NCI-H2196 treated with DMSO at 0.1 percent for 48 hours (cell line): ENCODE results near the gene THSD4.

ENCODE experiments used
- DNase-seq: peaks from one replicate; lab custom pipeline; 2025; ENCODE audit not compliant: unreplicated experiment; lab: John Stamatoyannopoulos, UW

The THSD4 gene

DNA sequence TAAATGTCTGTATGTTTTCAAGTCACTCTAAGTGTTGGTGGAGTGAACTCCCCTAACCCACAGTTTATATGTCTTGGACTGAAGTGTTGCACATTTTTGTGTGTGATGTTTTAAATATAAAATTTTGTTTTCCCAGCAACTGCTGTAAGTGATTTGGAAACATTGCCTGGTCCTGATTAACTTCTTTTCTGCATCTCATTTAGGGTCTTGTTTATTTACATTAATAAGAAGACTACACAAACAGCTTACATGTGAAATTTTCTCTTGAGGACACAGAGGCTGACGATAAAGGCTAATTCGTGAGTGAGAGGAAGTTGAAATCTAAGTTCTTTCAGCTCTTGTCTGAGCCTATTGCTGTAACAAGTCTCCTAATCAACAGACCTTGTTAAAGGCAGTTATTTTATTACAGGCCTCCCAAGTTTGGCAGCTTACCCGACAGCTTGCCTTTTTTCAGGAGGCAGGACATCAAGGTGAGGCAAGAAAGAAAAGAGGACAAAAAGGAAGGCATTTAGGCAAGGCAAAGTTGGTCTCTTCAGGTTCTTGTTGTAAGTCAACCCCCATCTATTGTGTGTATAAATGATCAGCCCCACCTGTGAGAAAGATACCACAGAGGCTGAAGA is 517.4 kb downstream of the THSD4 start:
- no peak for DNase-seq

DNA sequence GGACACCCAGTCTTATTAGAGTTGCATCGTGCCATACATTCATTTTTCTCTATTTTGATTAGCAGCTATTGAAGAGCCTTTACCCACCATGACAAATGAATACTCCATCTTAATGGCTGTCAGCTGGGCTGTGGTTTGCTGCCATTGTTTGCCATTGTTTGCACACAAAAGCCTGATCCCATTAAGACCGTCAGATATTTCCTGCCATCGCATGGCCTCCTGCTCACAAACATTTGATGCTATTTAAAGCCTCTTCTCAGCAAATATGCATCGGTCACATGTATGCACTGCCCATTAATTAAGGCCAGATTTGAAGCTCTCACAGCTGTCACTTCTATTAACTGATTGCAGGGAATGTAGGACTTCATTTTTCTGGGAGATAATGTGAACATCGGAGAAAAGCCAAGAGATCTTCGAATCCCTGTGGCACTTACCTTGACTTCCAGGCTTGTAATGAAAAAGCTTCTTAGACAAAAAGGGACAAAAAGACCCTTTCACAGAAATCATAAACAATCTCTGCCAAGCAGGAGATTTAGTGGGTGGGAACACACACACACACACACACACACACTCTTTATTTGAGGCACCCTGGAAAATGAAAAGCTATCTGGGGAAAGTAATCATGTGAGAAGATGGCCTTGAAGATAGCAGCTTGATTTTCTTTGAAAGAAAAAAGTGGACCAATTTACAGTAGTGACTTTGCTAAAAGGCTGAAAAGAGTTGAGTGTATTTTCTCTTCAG is 519.7 kb downstream of the THSD4 start:
- no peak for DNase-seq

- no peak for DNase-seq
Measured at GRCh38 chr15:71635735-71636134, 520.5 kb downstream of the THSD4 start.

DNA sequence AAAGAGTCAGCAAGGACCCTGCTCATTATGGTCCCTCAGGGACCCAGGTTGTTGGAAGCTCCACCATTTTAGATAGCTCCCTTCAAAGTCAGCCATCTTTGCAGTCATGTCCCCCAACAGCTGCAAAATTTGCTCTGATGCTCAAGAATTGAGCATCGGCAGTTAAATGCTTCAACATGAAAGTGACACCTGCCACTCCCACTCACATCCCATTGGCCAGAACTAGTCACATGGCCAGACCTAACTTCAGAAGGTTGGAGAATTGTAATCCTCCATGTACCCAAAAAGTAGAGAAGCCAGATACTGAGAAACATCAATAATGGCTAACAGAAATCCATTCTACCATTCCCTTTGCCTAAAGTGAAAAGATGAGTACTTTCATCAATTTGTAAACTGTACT is 523.6 kb downstream of the THSD4 start:
- no peak for DNase-seq

DNA sequence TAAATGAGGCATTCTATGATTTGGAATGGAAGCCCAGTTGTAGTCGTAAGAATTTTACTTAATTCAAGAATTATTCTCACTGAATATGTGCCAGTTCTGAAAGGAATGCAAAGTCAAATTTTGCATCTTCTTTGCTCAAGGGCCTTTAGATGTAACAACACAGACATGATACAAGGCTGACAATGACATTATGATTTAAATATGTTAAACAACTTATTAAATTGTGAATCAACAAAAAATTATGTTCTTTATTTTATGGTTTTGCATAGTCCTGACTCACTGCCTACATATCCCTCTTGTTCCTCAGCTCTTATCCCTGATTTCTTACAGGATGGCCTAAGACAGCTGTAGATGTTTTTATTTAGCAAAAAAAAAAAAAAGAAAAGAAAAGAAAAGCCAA is 524.2 kb downstream of the THSD4 start:
- no peak for DNase-seq

GRCh38 chr15:71643918-71644317 is 528.6 kb downstream of the THSD4 start:
- DNase-seq = no peak

DNA sequence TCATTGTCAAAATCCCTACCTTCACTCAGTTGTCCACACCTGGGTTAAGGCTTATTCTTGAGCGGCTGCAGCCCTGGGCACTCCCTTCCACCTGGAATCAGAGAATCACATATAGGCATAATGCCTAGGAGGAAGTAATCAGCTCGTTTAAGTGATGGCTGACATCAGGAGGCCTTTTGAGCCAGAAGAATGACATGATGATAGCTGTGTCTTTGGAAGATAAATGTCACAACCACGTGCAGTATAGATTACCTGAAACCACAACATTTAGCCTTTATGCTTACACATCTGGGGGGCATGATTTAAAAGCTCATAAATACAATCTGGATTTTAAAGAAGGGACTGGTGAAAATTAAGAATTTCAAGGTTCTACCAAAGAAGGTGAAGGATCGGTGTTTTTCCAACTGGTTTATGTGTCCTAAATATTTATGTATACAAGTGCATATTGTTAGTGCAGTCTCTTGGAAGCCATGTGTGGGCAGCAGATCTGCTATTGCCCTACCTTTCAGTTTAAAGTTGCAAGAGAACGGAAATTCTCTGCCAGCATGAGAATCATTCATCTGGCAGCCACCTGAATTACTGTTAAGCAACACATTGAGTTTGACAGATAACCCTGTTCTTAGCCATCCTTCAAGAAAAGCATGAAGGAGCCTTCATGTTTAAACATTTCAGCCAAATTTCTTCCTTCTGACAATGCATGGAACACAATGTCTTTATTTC is 531.7 kb downstream of the THSD4 start:
- no peak for DNase-seq

GRCh38 chr15:71647487-71647808 is 532.2 kb downstream of the THSD4 start:
- DNase-seq = no peak

DNA sequence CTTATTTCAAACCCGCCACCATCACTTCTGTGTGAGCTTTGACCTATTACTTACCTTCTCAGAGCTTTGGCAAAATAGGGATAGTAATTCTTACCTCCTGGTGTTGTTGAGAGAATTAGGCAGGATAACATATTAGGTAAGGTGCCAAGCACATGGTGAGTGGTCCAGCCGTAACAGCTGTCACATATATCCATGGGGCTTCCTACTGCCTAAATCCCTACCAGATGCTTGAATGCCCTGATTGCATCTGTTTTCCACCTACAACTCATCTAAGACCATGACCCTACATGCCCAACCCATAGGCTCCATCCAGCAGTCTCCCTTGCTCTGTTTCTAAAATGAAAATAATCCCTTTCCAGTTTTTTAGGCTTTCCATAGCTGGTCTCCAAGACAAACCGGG is 532.8 kb downstream of the THSD4 start:
- no peak for DNase-seq

DNA sequence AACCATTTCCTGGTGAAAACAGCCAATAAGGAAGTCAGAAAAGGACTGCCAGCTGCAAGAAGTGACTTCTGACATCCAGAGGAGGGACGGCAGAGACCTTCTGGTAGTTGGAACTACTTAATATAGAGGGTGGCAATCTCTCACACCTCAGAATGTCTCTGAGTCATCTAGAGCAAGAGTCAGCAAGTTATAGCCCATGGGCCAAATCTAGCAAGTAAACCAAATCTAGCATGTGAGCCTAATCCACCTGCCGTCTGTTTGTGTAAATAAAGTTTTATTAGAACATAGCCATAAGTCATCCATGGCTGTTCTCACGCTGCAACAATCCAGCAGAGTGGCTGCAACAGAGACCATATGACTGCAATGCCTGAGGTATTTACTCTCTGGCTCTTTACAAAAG is 534.6 kb downstream of the THSD4 start:
- DNase-seq = no peak

GRCh38 chr15:71650603-71651002 is 535.3 kb downstream of the THSD4 start:
- no peak for DNase-seq

DNA sequence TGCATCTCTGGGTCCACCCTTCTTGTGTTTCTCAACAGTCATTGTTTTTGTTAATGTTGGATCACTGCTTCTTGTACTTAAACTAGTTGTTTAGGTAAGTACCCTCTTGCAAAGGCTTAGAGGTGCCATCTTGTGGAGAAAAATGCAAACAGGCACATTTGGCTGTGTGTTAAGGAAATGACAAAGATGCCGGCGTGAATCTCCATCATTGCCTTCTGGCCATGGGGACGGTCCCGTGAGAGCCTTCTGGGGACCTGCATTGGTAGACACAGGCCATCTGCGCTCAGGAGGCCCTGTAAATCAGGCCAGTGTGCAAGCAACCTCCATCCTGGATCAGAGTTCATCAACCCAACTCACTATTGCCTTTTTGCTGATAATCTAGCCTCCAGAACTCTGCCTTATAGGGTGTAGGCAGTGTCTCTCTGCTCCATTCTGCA is 536.5 kb downstream of the THSD4 start:
- no peak for DNase-seq

GRCh38 chr15:71654042-71654719 is 538.9 kb downstream of the THSD4 start:
- DNase-seq = no peak

DNA sequence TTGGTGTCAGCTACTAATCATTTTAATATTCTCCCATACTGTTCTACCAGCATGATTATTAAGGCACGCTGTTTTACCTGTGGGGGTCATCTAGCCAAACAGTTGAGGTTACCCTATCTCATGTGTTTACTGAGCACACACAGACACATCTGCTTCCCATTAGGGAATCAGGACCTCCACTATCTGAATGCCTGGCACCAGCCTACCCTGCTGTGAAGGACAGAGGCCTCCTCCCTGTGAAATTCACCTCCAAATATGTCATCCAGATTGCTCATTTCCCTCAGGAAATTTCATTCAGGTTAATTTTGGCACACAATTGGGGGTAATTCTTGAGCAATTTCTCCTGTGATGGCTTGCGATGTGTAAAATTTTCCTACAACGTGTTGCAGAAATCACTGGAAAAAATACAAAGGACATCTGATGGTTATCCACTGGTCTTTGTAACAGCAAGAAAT is 539.5 kb downstream of the THSD4 start:
- DNase-seq = no peak

- DNase-seq = no peak
Measured at GRCh38 chr15:71656425-71656824, 541.2 kb downstream of the THSD4 start.

DNA sequence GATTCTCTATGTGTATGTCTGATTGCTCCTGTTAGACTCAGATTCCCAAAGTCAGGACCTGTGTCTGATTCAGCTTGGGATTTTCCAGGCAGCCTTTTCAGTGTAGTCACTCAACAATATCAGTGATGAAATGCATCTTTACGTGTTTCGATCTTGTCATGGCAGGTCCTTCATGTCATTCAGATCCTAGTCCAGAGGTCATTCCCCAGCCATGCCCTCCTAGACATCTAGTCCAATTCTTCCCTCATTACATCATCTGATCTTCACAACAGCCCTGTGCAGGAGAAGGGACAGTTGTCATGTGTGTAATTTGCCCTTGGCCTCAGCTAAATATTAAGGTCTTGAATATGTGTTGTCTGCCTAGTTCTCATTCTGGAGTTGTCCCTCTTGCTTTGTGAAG is 541.9 kb downstream of the THSD4 start:
- no peak for DNase-seq

GRCh38 chr15:71658036-71658435 is 542.8 kb downstream of the THSD4 start:
- DNase-seq = no peak

- no peak for DNase-seq
Measured at GRCh38 chr15:71658827-71659729, 543.8 kb downstream of the THSD4 start.

- DNase-seq = no peak
Measured at GRCh38 chr15:71659730-71660067, 544.4 kb downstream of the THSD4 start.

- no peak for DNase-seq
Measured at GRCh38 chr15:71660501-71660900, 545.2 kb downstream of the THSD4 start.

GRCh38 chr15:71662306-71662705 is 547.0 kb downstream of the THSD4 start:
- DNase-seq = no peak
